ENCODE results near the gene SYNE4.

GRCh38 chr19:35959040-35959967, 49.3 kb downstream of the SYNE4 start:
- TF ChIP-seq CTCF (IDR thresholded peaks at IDR 0.05; ENCODE audit: extremely low read depth in 1 of 2, insufficient read depth in 1 of 2, low read depth in 1 of 2, low read length in 2 of 2): peak; percentile 4 to 25
- TF ChIP-seq MAX (IDR thresholded peaks at IDR 0.05; ENCODE audit: insufficient read depth, insufficient read length): no peak
- TF ChIP-seq POLR2A (IDR thresholded peaks at IDR 0.05; ENCODE audit: low read depth, low read length): no peak
- TF ChIP-seq POLR2AphosphoS5 (IDR thresholded peaks at IDR 0.05; ENCODE audit: insufficient read depth, low read depth, low read length): no peak
- no peak for TF ChIP-seq MYC (IDR thresholded peaks at IDR 0.05; ENCODE audit: low read depth, low read length)
- peak; percentile 60 for TF ChIP-seq EZH2 (IDR thresholded peaks at IDR 0.05; ENCODE audit: borderline replicate concordance, low read depth, low read length, severe bottlenecking)
- no peak for TF ChIP-seq JUN (IDR thresholded peaks at IDR 0.05; ENCODE audit: borderline replicate concordance, insufficient read depth, insufficient read length, low read depth)

Data from endothelial cell of umbilical vein (primary cell).